MCF 10A (cell line): ENCODE measurements around the gene DAAM1. TPM values are rescaled to one million over a fixed set of nuclear protein-coding genes. Genes with fewer than 3 reads are reported as not detected.
A peak's percentile ranks its signal among the peaks of the same experiment; 100 is the strongest.

ENCODE experiments used
- BruUV-seq: library from RNA; stranded (reverse); fragments of 400-500 nt; replicated peaks from 2 replicates; lab custom pipeline; 2021; lab: Mats Ljungman, UMichigan
- CTCF ChIA-PET: fragments of 300-600 bp; sonication (Branson Sonifier 250); formaldehyde crosslinking; extraction: SDS; loops from one replicate; lab custom pipeline; 2021; ENCODE audit warnings: antibody characterized with exemption, inconsistent platforms; lab: Yijun Ruan, JAX
- POLR2A ChIA-PET: fragments of 300-600, 350-650 bp; sonication (Branson Sonifier 250); formaldehyde crosslinking; extraction: SDS; loops from one replicate; lab custom pipeline; 2020; ENCODE audit warnings: antibody characterized with exemption, inconsistent platforms; lab: Yijun Ruan, JAX
- DNase-seq: peaks from one replicate; pipeline ENCODE4 v3.0.0-alpha.2; 2018; ENCODE audit not compliant: unreplicated experiment
- H3K27ac Mint-ChIP-seq: one replicate; pipeline ENCODE4 v1.8.0; 2022; ENCODE audit warnings: mild to moderate bottlenecking, low read depth, mixed read lengths; ENCODE audit not compliant: unreplicated experiment
- H3K27me3 Mint-ChIP-seq: one replicate; pipeline ENCODE4 v1.8.0; 2022; ENCODE audit warnings: mixed read lengths; ENCODE audit not compliant: insufficient read depth, unreplicated experiment
- H3K36me3 Mint-ChIP-seq: one replicate; pipeline ENCODE4 v1.8.0; 2022; ENCODE audit warnings: mild to moderate bottlenecking, moderate library complexity, mixed read lengths; ENCODE audit not compliant: insufficient read depth, unreplicated experiment
- H3K4me1 Mint-ChIP-seq: one replicate; pipeline ENCODE4 v1.8.0; 2022; ENCODE audit warnings: mixed read lengths; ENCODE audit not compliant: insufficient read depth, unreplicated experiment
- H3K4me3 Mint-ChIP-seq: one replicate; pipeline ENCODE4 v1.8.0; 2022; ENCODE audit warnings: mild to moderate bottlenecking, moderate library complexity, mixed read lengths; ENCODE audit not compliant: unreplicated experiment
- H3K9me3 Mint-ChIP-seq: one replicate; pipeline ENCODE4 v1.8.0; 2022; ENCODE audit warnings: mixed read lengths; ENCODE audit not compliant: unreplicated experiment
- intact Hi-C: fragments of 100-400 bp; cut with micrococcal nuclease; formaldehyde crosslinking; loops from 2 replicates; pipeline ENCODE4 v1.14.1; 2022
- total RNA-seq: library from RNA; stranded (reverse); gene quantifications from 2 replicates; pipeline ENCODE4 v1.2.3, GENCODE V29; 2022
- TF ChIP-seq, protein P1 (sequence below): fragments of 200-600 bp; IDR thresholded peaks from one replicate; pipeline ENCODE4 v1.8.0; 2022; ENCODE audit warnings: antibody characterized with exemption, mild to moderate bottlenecking; ENCODE audit not compliant: unreplicated experiment

DAAM1 gene
- total RNA-seq, 1 experiment from 2014 or later: 27.4 TPM

DNA sequence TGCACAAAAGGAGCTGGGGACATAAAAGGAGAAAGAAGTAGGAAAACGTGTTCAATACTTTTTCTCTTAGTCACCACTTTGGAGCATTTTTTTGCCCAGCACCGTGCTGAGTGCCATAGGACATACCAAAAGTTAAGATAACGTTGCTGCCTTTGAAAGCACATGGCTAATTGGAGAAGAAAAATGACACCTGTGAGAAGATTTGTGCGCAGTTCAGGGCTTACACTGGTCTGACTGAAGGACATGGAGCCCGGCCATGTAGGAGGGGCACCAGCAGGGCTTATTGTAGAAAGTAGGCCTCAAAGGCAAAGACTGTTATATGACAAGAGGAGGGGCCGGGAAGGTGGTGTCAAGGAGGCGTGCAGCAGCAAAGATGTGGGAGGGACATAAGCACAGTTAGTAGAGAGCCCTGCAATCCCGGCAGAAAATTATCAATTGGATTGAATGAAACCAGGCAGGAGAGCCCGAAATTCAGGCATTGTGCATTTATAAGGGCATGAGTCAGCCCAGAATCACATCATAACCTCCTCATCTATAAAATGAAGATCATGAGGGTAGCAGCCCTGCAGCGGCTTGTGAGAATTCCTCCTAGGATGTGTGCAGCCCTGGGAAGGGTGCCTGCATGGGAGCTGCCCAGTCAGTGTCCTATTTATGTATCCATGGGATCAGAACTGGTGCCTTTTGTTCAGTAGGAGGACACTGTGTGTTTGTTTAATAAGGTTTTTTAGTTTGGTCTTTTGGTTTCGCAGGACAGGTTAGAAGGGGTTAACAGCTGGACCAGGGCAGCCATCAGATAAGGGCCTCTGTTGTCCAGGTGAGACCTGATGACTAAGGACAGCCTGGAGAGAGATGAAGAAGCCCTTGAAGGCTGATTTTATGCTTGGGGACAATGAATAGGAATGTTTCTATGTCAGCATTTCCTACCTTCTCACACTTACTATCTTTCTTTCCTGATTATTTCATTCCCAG lies 154.3 kb downstream of the DAAM1 start:
- Mint-ChIP-seq H3K27me3 (no peaks in the 10 kb centered on the region), H3K4me1 (peaks cover 30% of the 10 kb centered on the region), H3K36me3 (no peaks in the 10 kb centered on the region), H3K27ac (no peak overlapping the region), H3K4me3 (no peak overlapping the region), H3K9me3 (no peaks in the 10 kb centered on the region)
- intact Hi-C loops: no loop called here
- DNase-seq: no peak
- POLR2A ChIA-PET: interaction anchor here (0.8 to 2.1 kb wide), 6 partner anchors 9 to 154 kb away, joined by 3 to 10 read pairs (median 4); partner anchors contain the start of gene DAAM1
- no TSS peak for BruUV-seq
- CTCF ChIA-PET: interaction anchor here (0.7 kb wide), 1 partner anchor 14 kb away, joined by 4 read pairs; no protein-coding TSS in a partner anchor
- TF ChIP-seq, protein P1, sequence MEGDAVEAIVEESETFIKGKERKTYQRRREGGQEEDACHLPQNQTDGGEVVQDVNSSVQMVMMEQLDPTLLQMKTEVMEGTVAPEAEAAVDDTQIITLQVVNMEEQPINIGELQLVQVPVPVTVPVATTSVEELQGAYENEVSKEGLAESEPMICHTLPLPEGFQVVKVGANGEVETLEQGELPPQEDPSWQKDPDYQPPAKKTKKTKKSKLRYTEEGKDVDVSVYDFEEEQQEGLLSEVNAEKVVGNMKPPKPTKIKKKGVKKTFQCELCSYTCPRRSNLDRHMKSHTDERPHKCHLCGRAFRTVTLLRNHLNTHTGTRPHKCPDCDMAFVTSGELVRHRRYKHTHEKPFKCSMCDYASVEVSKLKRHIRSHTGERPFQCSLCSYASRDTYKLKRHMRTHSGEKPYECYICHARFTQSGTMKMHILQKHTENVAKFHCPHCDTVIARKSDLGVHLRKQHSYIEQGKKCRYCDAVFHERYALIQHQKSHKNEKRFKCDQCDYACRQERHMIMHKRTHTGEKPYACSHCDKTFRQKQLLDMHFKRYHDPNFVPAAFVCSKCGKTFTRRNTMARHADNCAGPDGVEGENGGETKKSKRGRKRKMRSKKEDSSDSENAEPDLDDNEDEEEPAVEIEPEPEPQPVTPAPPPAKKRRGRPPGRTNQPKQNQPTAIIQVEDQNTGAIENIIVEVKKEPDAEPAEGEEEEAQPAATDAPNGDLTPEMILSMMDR: no peak

DNA sequence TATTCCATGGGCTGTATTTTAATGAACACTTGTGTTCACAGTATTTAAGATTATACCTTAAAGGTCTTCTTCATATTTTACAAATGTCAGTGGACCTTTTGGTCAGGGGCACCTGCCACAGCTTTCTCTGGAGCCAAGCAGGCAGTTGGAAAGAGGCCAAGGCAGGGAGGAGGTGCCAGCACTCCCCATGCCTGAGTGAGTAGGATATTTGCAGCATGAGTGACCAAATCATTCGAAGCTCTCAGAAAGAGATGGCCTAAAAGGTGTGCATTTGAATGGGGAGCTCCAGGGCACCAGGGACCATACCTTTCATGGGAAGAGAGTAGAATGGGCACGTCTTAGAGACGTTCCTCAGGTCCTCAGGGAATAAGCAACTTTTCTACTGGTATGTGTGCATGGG lies 155.1 kb downstream of the DAAM1 start:
- H3K9me3 Mint-ChIP-seq: no peaks in the 10 kb centered on the region
- BruUV-seq: no TSS peak
- no peaks in the 10 kb centered on the region for H3K27me3 Mint-ChIP-seq
- ChIA-PET POLR2A (interaction anchor here (1.0 to 2.8 kb wide), 8 partner anchors 8 to 155 kb away, joined by 4 to 17 read pairs (median 6); partner anchors contain the start of gene DAAM1), CTCF (interaction anchor here (0.5 kb wide), 1 partner anchor 26 kb away, joined by 3 read pairs; no protein-coding TSS in a partner anchor)
- no peak overlapping the region for H3K4me3 Mint-ChIP-seq
- TF ChIP-seq, protein P1: no peak
- peaks cover 24% of the 10 kb centered on the region for H3K4me1 Mint-ChIP-seq
- intact Hi-C loops: no loop called here
- no peak overlapping the region for H3K27ac Mint-ChIP-seq
- peak; percentile 41 for DNase-seq
- peaks cover 6% of the 10 kb centered on the region for H3K36me3 Mint-ChIP-seq

- ChIA-PET CTCF (interaction anchor here (0.5 to 1.1 kb wide), 3 partner anchors 12 to 214 kb away, joined by 3 to 6 read pairs (median 3); no protein-coding TSS in a partner anchor), POLR2A (interaction anchor here (0.6 to 2.8 kb wide), 9 partner anchors 8 to 155 kb away, joined by 3 to 17 read pairs (median 6); partner anchors contain the start of gene DAAM1)
- Mint-ChIP-seq H3K4me3 (no peak overlapping the region), H3K9me3 (no peaks in the 10 kb centered on the region), H3K27ac (no peak overlapping the region), H3K36me3 (peaks cover 7% of the 10 kb centered on the region), H3K4me1 (peaks cover 24% of the 10 kb centered on the region), H3K27me3 (no peaks in the 10 kb centered on the region)
- TF ChIP-seq, protein P1: no peak
- DNase-seq: no peak
- intact Hi-C loops: no loop called here
- no TSS peak for BruUV-seq
These were observed 155.5 kb downstream of the DAAM1 start for GRCh38 chr14:59344016-59344415.
